Nephron (organoid): ENCODE results near the gene PPM1L.

ENCODE experiments used
- H3K27ac Mint-ChIP-seq, 3 experiments: 2 replicates each; pipeline ENCODE4 v1.8.0; 2020; ENCODE audit warnings: mixed read lengths in 3 of 3, mild to moderate bottlenecking in 2 of 3, moderate library complexity in 1 of 3
- H3K27me3 Mint-ChIP-seq: 2 replicates; pipeline ENCODE4 v1.8.0; 2021; ENCODE audit warnings: low read depth, mild to moderate bottlenecking, moderate library complexity, mixed read lengths
- H3K36me3 Mint-ChIP-seq: 2 replicates; pipeline ENCODE4 v1.8.0; 2020; ENCODE audit warnings: low read depth, mixed read lengths
- H3K4me1 Mint-ChIP-seq: 2 replicates; pipeline ENCODE4 v1.8.0; 2020; ENCODE audit warnings: mixed read lengths
- H3K4me3 Mint-ChIP-seq, 3 experiments: 2 replicates each; pipeline ENCODE4 v1.8.0; 2020; ENCODE audit warnings: mild to moderate bottlenecking in 3 of 3, mixed read lengths in 3 of 3, moderate library complexity in 2 of 3
- H3K9me3 Mint-ChIP-seq: 2 replicates; pipeline ENCODE4 v1.8.0; 2020; ENCODE audit warnings: mixed read lengths
- CTCF ChIP-seq, 3 experiments: fragments of 200-600 bp; sonication (generic); IDR thresholded peaks; one replicate each; pipeline ENCODE4 v1.5.0; 2021; ENCODE audit warnings: antibody characterized with exemption in 3 of 3; ENCODE audit not compliant: unreplicated experiment in 3 of 3

Gene PPM1L

DNA sequence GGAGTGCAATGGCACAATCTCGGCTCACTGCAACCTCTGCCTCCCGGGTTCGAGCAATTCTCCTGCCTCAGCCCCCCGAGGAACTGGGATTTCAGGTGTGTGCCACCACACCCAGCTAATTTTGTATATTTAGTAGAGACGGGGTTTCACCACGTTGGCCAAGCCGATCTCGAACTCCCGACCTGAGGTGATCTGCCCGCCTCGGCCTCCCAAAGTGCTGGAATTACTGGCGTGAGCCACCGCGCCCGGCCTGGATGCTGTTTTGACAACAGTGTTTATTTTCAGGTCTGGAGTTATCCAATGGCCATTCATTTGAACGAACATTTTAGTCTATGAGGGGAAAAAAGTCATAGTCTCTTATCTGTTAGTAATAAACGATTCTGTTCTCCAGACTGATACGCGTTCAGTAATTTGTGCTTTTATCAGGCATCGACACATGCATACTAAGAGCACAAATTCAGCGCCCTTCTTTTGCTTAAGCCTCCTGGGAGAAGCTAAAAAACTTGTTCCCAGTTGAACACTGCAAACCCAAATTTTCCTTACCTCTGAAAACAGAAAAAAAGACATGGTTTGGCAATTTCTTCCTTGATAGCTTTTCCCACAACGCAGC lies 347.9 kb downstream of the PPM1L start:
- H3K4me3 Mint-ChIP-seq, result peak overlapping the region; percentile 84 to 89 (median 89)
- no peaks in the 10 kb centered on the region for H3K9me3 Mint-ChIP-seq
- TF ChIP-seq CTCF (IDR thresholded peaks at IDR 0.05; ENCODE audit: unreplicated experiment in 3 of 3), result no peak

GRCh38 chr3:161104561-161105551 lies 348.8 kb downstream of the PPM1L start, which contains the start of gene B3GALNT1:
Gene B3GALNT1, minus strand, starts transcription at chr3:161105349. Its CDS starts 18,595 bp downstream, at chr3:161086754.
- peak within 1 kb of the TSS; percentile 83 to 88 (median 87) for H3K27ac Mint-ChIP-seq
- TF ChIP-seq CTCF (IDR thresholded peaks at IDR 0.05; ENCODE audit: unreplicated experiment in 3 of 3), result no peak
- no peaks in the 10 kb centered on the region for H3K9me3 Mint-ChIP-seq
- H3K27me3 Mint-ChIP-seq, result peaks cover 5% of the 10 kb centered on the region
- H3K4me3 Mint-ChIP-seq, result peak within 1 kb of the TSS; percentile 84 to 89 (median 89)
- peaks cover 7% of the 10 kb centered on the region for H3K4me1 Mint-ChIP-seq
- peaks cover 29% of the 10 kb centered on the region for H3K36me3 Mint-ChIP-seq

More for the DNA sequence above, 347.9 kb downstream of the PPM1L start:
- H3K4me1 Mint-ChIP-seq, result peaks cover 7% of the 10 kb centered on the region
- peak overlapping the region; percentile 83 to 88 (median 87) for H3K27ac Mint-ChIP-seq
- H3K36me3 Mint-ChIP-seq, result peaks cover 37% of the 10 kb centered on the region
- peaks cover 5% of the 10 kb centered on the region for H3K27me3 Mint-ChIP-seq

DNA sequence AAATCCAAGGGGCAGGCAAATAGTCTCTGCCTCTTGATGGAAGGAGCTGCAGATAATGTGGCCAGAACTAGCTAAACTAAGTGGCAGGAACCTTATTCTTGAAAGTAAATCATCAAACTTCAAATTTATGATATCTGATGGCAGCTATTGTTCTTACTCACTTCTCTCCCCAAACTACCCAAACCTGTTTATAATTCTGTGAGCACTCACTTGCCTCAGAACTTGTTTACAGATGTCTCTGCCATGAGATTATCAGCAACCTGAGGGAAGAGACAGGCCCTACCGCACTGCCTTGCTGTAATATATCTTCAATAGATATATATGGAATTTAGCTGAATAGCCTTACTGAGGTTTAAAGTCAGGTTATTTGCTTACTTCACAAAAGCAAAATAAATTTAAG lies 351.3 kb downstream of the PPM1L start:
- Mint-ChIP-seq H3K4me3 (peak overlapping the region in 1 of 3 experiments; percentile 35), H3K4me1 (peaks cover 7% of the 10 kb centered on the region), H3K27me3 (no peaks in the 10 kb centered on the region), H3K36me3 (peaks cover 10% of the 10 kb centered on the region), H3K9me3 (peaks cover 15% of the 10 kb centered on the region), H3K27ac (no peak overlapping the region)
- TF ChIP-seq CTCF (IDR thresholded peaks at IDR 0.05; ENCODE audit: unreplicated experiment in 3 of 3), result no peak

DNA sequence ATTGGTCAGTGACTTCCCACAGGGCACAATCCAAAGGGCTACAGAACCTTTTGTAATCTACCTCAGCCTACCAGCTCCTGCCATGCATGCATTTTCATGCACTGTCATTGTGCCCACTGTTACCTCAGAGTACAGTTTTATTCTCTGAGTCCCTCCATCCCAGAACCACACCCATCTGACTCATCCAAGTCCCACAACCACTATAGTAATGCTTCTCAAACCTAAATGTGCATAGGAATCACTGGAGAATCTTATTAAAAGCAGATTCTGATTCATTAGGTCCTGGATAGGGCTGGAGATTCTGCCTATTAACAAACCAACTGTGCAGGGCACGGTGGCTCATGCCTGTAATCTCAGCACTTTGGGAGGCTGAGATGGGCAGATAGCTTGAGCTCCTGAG lies 352.8 kb downstream of the PPM1L start:
- no peaks in the 10 kb centered on the region for H3K27me3 Mint-ChIP-seq
- peak overlapping the region in 1 of 3 experiments; percentile 3 for H3K4me3 Mint-ChIP-seq
- H3K9me3 Mint-ChIP-seq, result peaks cover 19% of the 10 kb centered on the region
- peaks cover 6% of the 10 kb centered on the region for H3K36me3 Mint-ChIP-seq
- H3K4me1 Mint-ChIP-seq, result peaks cover 7% of the 10 kb centered on the region
- H3K27ac Mint-ChIP-seq, result no peak overlapping the region
- no peak for TF ChIP-seq CTCF (IDR thresholded peaks at IDR 0.05; ENCODE audit: unreplicated experiment in 3 of 3)

DNA sequence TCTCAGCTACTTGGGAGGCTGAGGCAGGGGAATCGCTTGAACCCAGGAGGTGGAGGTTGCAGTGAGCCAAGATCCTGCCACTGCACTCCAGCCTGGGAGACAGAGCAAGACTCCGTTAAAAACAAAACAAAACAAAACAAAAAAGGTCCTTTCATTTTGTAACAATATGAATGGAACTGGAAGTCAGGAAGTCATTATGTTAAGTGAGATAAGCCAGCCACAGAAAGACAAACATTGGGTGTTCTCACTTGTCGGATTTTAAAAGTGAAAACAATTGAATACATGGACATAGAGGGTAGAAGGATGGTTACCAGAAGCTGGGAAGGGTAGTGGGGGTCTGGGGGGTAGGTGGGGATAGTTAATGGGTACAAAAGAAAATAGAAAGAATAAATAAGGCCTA lies 361.6 kb downstream of the PPM1L start:
- Mint-ChIP-seq H3K27ac (no peak overlapping the region), H3K9me3 (peaks cover 81% of the 10 kb centered on the region), H3K4me3 (no peak overlapping the region), H3K27me3 (no peaks in the 10 kb centered on the region), H3K4me1 (no peaks in the 10 kb centered on the region), H3K36me3 (peaks cover 4% of the 10 kb centered on the region)
- TF ChIP-seq CTCF (IDR thresholded peaks at IDR 0.05; ENCODE audit: unreplicated experiment in 3 of 3), result no peak
